PC-9 (cell line): ENCODE measurements around the gene TNK1.

Source experiments
- CTCF ChIP-seq: fragments of 200-600 bp; sonication (generic); conservative IDR thresholded peaks from 2 replicates; pipeline ENCODE4 v1.6.1; 2017; ENCODE audit warnings: mixed run types, antibody characterized with exemption, mild to moderate bottlenecking, moderate library complexity
- EZH2 ChIP-seq: fragments of 200-600 bp; sonication (generic); IDR thresholded peaks from 2 replicates; pipeline ENCODE4 v1.8.0; 2017; ENCODE audit warnings: antibody characterized with exemption, low read depth

GRCh38 chr17:7343250-7343649 is 37.6 kb upstream of the TNK1 start:
- no peak for TF ChIP-seq CTCF
- TF ChIP-seq EZH2 = no peak
